Thyroid gland (tissue), 4 donors: ENCODE data around the gene VSTM2B. TPM values are rescaled to one million over a fixed set of nuclear protein-coding genes. Genes with fewer than 3 reads are reported as not detected.

ENCODE experiments used
- DNase-seq, 2 donors: peaks; one replicate each; pipeline ENCODE4 v3.0.0-alpha.2; 2019
- H3K27ac ChIP-seq, 3 donors: fragments of 200-600 bp; sonication (generic); 1 replicate in 2 of 3; 2 replicates in 1 of 3; pipeline ENCODE4 v1.5.1; 2016 to 2019; ENCODE audit warnings: mild to moderate bottlenecking in 1 of 3, moderate library complexity in 1 of 3
- H3K27me3 ChIP-seq: fragments of 200-600 bp; sonication (generic); one replicate; pipeline ENCODE4 v1.5.1; 2019
- H3K36me3 ChIP-seq, 2 donors: fragments of 200-600 bp; sonication (generic); one replicate each; pipeline ENCODE4 v1.5.1; 2016 to 2019
- H3K4me1 ChIP-seq, 2 donors: fragments of 200-600 bp; sonication (generic); one replicate each; pipeline ENCODE4 v1.5.1; 2017 to 2019
- H3K4me3 ChIP-seq, 3 donors: fragments of 200-600 bp; sonication (generic); replicated peaks in 1 of 3; 1 replicate in 2 of 3; 2 replicates in 1 of 3; pipeline ENCODE4 v1.5.1; 2016; ENCODE audit warnings: mild to moderate bottlenecking in 1 of 3
- H3K9me3 ChIP-seq: fragments of 200-600 bp; sonication (generic); one replicate; pipeline ENCODE4 v1.5.1; 2017
- CTCF ChIP-seq, 6 experiments: fragments of 200-600 bp in 3 of 6; fragments of 450-650 bp in 3 of 6; sonication (generic) in 3 of 6; IDR thresholded peaks; one replicate each; pipeline ENCODE4 v1.5.1; 2016 to 2019; ENCODE audit warnings: antibody characterized with exemption in 6 of 6, mild to moderate bottlenecking in 2 of 6, inconsistent platforms in 1 of 6, moderate library complexity in 1 of 6
- POLR2A ChIP-seq, 2 donors: fragments of 450-650 bp; IDR thresholded peaks; one replicate each; pipeline ENCODE4 v1.6.1; 2017; ENCODE audit warnings: antibody characterized with exemption in 2 of 2, mild to moderate bottlenecking in 2 of 2, moderate library complexity in 1 of 2
- WGBS, 2 donors: methylation state at CpG; one replicate each; pipeline ENCODE4 v1.1.5; 2017; 5-methylcytosine and 5-hydroxymethylcytosine counted together
- intact Hi-C: fragments of 100-400 bp; cut with DNase I; formaldehyde crosslinking; loops from one replicate; pipeline ENCODE4 v1.15.1; 2023
- total RNA-seq, 4 donors: library from RNA; depleted of rRNA; stranded (reverse); fragments of >200 nt; gene quantifications; one replicate each; pipeline ENCODE4 v1.2.3, GENCODE V29; 2016

VSTM2B gene
- total RNA-seq, 4 donors from 2014 or later: not detected

DNA sequence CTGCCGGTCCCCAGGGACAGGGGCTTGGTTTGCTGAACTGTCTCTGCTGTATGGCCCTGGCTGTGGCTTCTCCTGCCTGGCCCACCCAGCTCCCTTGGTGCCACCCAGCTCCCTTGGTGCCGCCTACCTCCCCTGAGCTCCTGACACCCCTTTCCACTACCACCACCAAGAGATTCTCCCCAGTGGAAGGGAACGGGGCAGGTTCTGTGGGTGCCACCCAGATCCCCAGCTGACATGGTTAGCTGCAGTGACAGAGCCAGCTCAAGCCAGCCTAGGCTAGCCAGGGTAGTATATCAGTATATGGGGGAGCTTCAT is 51.8 kb downstream of the VSTM2B start:
- intact Hi-C loops: no loop called here
- WGBS, 2 donors: 76 to 78% methylated on average over 3 of the region's 3 CpGs
- H3K27me3 ChIP-seq: no peaks in the 10 kb centered on the region

GRCh38 chr19:29578349-29578748 is 52.6 kb downstream of the VSTM2B start:
- Histone ChIP-seq H3K36me3 (no peaks in the 10 kb centered on the region), H3K9me3 (no peaks in the 10 kb centered on the region), H3K27ac (no peak overlapping the region), H3K4me3 (no peak overlapping the region), H3K27me3 (no peaks in the 10 kb centered on the region), H3K4me1 (no peaks in the 10 kb centered on the region)
- TF ChIP-seq POLR2A (IDR thresholded peaks at IDR 0.05) (no peak), CTCF (IDR thresholded peaks at IDR 0.05) (no peak)
- intact Hi-C loops: no loop called here
- WGBS, 2 donors: 73 to 77% methylated on average over 8 of the region's 8 CpGs
- no peak for DNase-seq

More for the DNA sequence above, 51.8 kb downstream of the VSTM2B start:
- no peak overlapping the region for H3K27ac ChIP-seq
- TF ChIP-seq POLR2A (IDR thresholded peaks at IDR 0.05): no peak
- TF ChIP-seq CTCF (IDR thresholded peaks at IDR 0.05): no peak
- no peaks in the 10 kb centered on the region for H3K9me3 ChIP-seq
- no peak for DNase-seq
- no peaks in the 10 kb centered on the region for H3K36me3 ChIP-seq
- no peak overlapping the region for H3K4me3 ChIP-seq
- H3K4me1 ChIP-seq: no peaks in the 10 kb centered on the region

DNA sequence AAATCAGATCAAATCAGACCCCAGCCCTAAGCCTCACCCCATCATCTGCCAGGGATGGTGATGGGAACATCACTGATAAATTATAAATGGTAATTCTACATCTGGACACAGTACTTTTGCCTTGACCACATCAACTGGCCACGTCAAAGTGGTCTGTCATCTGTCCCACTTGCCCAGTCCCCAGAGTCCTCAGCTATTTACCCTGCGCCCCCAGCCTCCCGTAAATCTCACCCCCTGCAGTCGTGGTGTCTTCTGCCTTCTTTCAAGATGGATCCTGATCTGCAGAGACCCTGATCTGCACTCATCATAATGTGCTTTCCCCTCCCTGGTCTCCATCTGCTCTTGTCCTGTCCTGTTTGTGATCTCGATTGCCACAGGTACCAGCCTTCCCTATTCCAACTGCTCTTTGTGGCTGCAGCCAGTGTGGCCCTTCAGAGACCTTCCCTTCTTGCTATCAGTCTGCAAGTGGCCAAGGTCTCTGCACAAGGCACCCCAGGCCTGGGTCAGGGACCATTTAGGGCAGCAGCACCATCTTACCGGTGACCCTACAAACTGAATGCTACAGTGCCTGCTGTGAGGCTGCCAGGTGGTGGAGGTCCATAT is 53.6 kb downstream of the VSTM2B start:
- H3K27me3 ChIP-seq: no peaks in the 10 kb centered on the region
- DNase-seq: no peak
- H3K9me3 ChIP-seq: no peaks in the 10 kb centered on the region
- no peak overlapping the region for H3K4me3 ChIP-seq
- TF ChIP-seq POLR2A (IDR thresholded peaks at IDR 0.05) (no peak), CTCF (IDR thresholded peaks at IDR 0.05) (no peak)
- intact Hi-C loops: no loop called here
- H3K27ac ChIP-seq: no peak overlapping the region
- no peaks in the 10 kb centered on the region for H3K4me1 ChIP-seq
- 84 to 86% methylated on average over 5 to 6 of the region's 6 CpGs for WGBS, 2 donors
- H3K36me3 ChIP-seq: no peaks in the 10 kb centered on the region

- 25 to 47% methylated on average over 1 of the region's 1 CpG for WGBS, 2 donors
- no peaks in the 10 kb centered on the region for H3K36me3 ChIP-seq
Measured at GRCh38 chr19:29581398-29581797, 55.6 kb downstream of the VSTM2B start.

More at GRCh38 chr19:29581398-29581797, 55.6 kb downstream of the VSTM2B start:
- Histone ChIP-seq H3K4me1 (no peaks in the 10 kb centered on the region), H3K4me3 (no peak overlapping the region), H3K27me3 (no peaks in the 10 kb centered on the region), H3K27ac (no peak overlapping the region), H3K9me3 (no peaks in the 10 kb centered on the region)
- DNase-seq: no peak
- no peak for TF ChIP-seq CTCF (IDR thresholded peaks at IDR 0.05)
- no peak for TF ChIP-seq POLR2A (IDR thresholded peaks at IDR 0.05)
- intact Hi-C loops: no loop called here
